Measurements from ENCODE around the gene SLC43A3. TPM values are rescaled to one million over a fixed set of nuclear protein-coding genes. Genes with fewer than 3 reads are reported as not detected.
A peak's percentile ranks its signal among the peaks of the same experiment; 100 is the strongest.

SLC43A3 gene
- total and polyA plus RNA-seq, 12 donors: 12.1 to 36.2 (median 19.8) TPM

DNA sequence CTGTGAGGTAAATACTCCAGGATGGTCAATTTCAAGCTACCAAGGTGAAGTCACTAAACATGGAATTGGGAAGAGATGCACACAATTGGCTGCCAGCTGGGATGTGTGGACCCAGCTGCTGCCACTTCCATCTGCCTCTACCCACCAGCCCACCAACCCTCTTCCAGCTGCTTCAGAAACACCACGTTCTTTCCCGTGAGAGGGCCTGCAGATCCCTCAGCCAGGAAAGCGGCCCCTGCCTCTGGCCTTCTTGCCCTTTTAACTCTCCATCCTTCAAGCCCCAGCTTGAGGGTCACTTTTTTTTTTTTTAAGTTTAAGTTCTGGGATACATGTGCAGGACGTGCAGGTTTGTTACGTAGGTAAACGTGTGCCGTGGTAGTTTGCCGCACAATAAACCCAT, 65.9 kb downstream of the SLC43A3 start:
- DNase-seq (no peak), ATAC-seq (no peak)
- H3K27me3 ChIP-seq: no peaks in the 10 kb centered on the region
- H3K4me1 ChIP-seq: peaks cover 0 to 26% (median 12%) of the 10 kb centered on the region in 9 donors
- intact Hi-C loops (cut with DNase I): no loop called here
- no peak overlapping the region for H3K4me3 ChIP-seq
- no peak overlapping the region for H3K27ac ChIP-seq
- whole genome bisulfite sequencing, 2 donors: 92 to 96% methylated on average over 8 of the region's 8 CpGs
- no peaks in the 10 kb centered on the region for H3K9me3 ChIP-seq
- TF ChIP-seq, protein P1, sequence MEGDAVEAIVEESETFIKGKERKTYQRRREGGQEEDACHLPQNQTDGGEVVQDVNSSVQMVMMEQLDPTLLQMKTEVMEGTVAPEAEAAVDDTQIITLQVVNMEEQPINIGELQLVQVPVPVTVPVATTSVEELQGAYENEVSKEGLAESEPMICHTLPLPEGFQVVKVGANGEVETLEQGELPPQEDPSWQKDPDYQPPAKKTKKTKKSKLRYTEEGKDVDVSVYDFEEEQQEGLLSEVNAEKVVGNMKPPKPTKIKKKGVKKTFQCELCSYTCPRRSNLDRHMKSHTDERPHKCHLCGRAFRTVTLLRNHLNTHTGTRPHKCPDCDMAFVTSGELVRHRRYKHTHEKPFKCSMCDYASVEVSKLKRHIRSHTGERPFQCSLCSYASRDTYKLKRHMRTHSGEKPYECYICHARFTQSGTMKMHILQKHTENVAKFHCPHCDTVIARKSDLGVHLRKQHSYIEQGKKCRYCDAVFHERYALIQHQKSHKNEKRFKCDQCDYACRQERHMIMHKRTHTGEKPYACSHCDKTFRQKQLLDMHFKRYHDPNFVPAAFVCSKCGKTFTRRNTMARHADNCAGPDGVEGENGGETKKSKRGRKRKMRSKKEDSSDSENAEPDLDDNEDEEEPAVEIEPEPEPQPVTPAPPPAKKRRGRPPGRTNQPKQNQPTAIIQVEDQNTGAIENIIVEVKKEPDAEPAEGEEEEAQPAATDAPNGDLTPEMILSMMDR (IDR thresholded peaks at IDR 0.05): no peak
- H3K36me3 ChIP-seq: no peaks in the 10 kb centered on the region

DNA sequence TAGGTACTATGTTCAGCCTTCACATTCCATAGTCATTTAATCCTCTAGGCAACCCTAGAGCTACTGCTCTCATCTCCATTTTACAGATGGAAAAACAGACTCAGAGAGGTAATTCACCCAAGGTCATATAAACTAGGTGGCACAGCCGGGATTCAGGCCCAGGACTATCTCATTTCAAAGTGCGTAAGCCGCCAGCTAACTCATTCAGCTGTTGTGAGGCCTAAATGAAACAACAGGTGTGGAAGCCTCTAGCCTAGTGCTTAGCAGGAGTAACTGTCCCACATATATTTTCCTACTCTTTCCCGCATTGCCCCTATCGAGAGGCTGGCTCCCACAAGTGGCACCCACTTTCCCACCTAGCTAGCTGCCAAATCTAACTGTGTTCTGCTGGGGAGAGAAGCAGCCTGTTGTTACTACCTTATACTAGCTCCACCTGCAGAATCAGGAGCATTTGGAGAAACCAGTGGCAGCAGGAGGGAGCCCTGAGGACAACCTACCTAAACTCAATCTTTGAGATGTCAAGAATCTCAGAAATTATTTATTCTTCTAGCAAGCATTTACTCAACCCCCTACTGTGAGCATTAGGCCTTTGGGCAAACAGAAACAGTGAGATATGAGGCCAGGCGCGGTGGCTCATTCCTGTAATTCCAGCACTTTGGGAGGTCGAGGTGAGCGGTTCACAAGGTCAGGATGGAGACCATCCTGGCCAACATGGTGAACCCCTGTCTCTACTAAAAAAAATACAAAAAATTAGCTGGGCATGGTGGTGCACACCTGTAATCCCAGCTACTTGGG, 66.8 kb downstream of the SLC43A3 start:
- Histone ChIP-seq H3K27ac (no peak overlapping the region), H3K4me3 (no peak overlapping the region), H3K27me3 (no peaks in the 10 kb centered on the region), H3K4me1 (peaks cover 0 to 26% (median 12%) of the 10 kb centered on the region in 9 donors), H3K9me3 (no peaks in the 10 kb centered on the region), H3K36me3 (no peaks in the 10 kb centered on the region)
- ATAC-seq: no peak
- intact Hi-C loops (cut with DNase I): loop anchor here in 2 of 10 donors (5.0 to 10.0 kb wide), 2 partner anchors 47 to 95 kb away; no protein-coding TSS in a partner anchor
- WGBS, 2 donors: 91 to 93% methylated on average over 9 of the region's 9 CpGs
- no peak for DNase-seq
- TF ChIP-seq, protein P1 (IDR thresholded peaks at IDR 0.05): no peak

DNA sequence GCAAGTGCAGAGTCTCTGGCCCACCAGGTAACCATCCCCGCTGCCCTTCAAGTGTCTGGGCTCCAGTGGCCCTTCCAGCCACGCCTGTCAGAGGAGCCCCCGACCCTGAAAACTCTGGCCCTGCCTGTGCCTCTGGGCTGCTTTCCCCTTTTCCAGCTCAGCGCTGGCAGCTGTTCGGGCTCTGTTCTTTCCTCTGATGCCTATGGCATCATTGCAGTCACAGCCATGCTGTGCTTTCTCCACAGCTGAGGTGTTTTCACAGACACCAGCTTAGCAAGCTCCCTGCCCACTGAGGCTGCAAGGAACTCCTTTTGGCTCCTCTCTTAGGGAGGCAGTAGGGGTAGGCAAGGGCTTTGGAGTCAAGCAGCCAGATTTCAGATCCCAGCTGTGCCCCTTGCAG, 67.5 kb downstream of the SLC43A3 start:
- Histone ChIP-seq H3K9me3 (no peaks in the 10 kb centered on the region), H3K4me3 (no peak overlapping the region), H3K36me3 (no peaks in the 10 kb centered on the region), H3K27ac (peak overlapping the region in 2 of 10 donors; percentile 22 to 50), H3K4me1 (peaks cover 0 to 32% (median 12%) of the 10 kb centered on the region in 9 donors), H3K27me3 (no peaks in the 10 kb centered on the region)
- WGBS, 2 donors: 84 to 88% methylated on average over 5 of the region's 5 CpGs
- DNase-seq (no peak), ATAC-seq (peak in 2 of 8 donors; percentile 8 to 9)
- intact Hi-C loops (cut with DNase I): loop anchor here in 2 of 10 donors (5.0 to 10.0 kb wide), 2 partner anchors 48 to 95 kb away; no protein-coding TSS in a partner anchor
- TF ChIP-seq, protein P1 (IDR thresholded peaks at IDR 0.05): no peak

DNA sequence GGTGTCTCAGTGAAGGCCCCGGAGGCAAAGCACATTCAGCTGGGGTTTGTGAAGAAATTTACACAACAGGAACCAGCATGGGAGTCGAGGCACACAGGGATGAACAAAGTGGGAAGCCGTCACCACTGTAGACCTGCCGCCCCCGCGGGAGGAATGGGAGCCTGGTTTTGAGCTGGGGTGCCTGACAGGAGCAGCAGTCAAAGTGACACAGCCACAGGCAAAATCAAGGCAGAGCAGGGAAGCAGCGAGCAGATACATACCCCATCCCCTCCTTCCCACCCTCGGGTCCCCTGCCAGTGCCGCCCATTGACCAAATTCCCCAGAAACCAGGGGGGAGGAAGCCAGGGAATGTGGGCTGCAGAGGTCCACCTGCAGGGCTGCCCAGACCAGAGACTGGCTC, 67.9 kb downstream of the SLC43A3 start:
- peaks cover 0 to 36% (median 12%) of the 10 kb centered on the region in 9 donors for H3K4me1 ChIP-seq
- H3K27me3 ChIP-seq: no peaks in the 10 kb centered on the region
- no peaks in the 10 kb centered on the region for H3K36me3 ChIP-seq
- intact Hi-C loops (cut with DNase I): loop anchor here in 2 of 10 donors (5.0 to 10.0 kb wide), 2 partner anchors 48 to 96 kb away; no protein-coding TSS in a partner anchor
- TF ChIP-seq, protein P1 (IDR thresholded peaks at IDR 0.05): no peak
- H3K9me3 ChIP-seq: no peaks in the 10 kb centered on the region
- H3K27ac ChIP-seq: peak overlapping the region in 2 of 10 donors; percentile 22 to 50
- H3K4me3 ChIP-seq: no peak overlapping the region
- ATAC-seq: peak in 4 of 8 donors; percentile 12 to 17 (median 16)
- WGBS, 2 donors: 75 to 76% methylated on average over 9 of the region's 9 CpGs
- DNase-seq: no peak
